Ovary (tissue), 9 donors: ENCODE measurements around the gene ADAMTSL3. TPM values are rescaled to one million over a fixed set of nuclear protein-coding genes. Genes with fewer than 3 reads are reported as not detected.

Experiments used
- DNase-seq, 5 donors: peaks; one replicate each; pipeline ENCODE4 v3.0.0-alpha.2; 2019 to 2020
- H3K27ac ChIP-seq, 2 donors: fragments of 200-600 bp; one replicate each; pipeline versions ENCODE4 v1.5.1 to v1.8.0; 2019 to 2022
- H3K27me3 ChIP-seq: fragments of 200-600 bp; one replicate; pipeline ENCODE4 v1.8.0; 2022
- H3K36me3 ChIP-seq: fragments of 200-600 bp; sonication (generic); one replicate; pipeline ENCODE4 v1.5.1; 2019
- H3K4me1 ChIP-seq: one replicate; pipeline ENCODE4 v1.8.1; 2013; ENCODE audit warnings: mild to moderate bottlenecking, moderate library complexity; ENCODE audit not compliant: insufficient read depth
- H3K4me3 ChIP-seq: fragments of 200-600 bp; sonication (generic); one replicate; pipeline ENCODE4 v1.5.1; 2017
- H3K9me3 ChIP-seq, 2 donors: fragments of 200-600 bp in 1 of 2; sonication (generic) in 1 of 2; one replicate each; pipeline versions ENCODE4 v1.5.1 to v1.8.1; 2013 to 2019; ENCODE audit warnings: mild to moderate bottlenecking in 1 of 2, moderate library complexity in 1 of 2
- EP300 ChIP-seq: sonication (generic); formaldehyde crosslinking; IDR thresholded peaks from one replicate; pipeline ENCODE4 v1.6.1; 2017; ENCODE audit warnings: antibody characterized with exemption
- POLR2A ChIP-seq: fragments of 450-650 bp; IDR thresholded peaks from one replicate; pipeline ENCODE4 v1.6.1; 2017; ENCODE audit warnings: antibody characterized with exemption, mild to moderate bottlenecking, moderate library complexity
- WGBS, 3 donors: extraction: QIAGEN DNeasy Blood & Tissue Kit in 1 of 3; methylation state at CpG; one replicate each; pipeline versions ENCODE4 v1.1.5 to v1.1.7; 2013 to 2017; 5-methylcytosine and 5-hydroxymethylcytosine counted together
- intact Hi-C, 4 donors: fragments of 100-400 bp; cut with DNase I; formaldehyde crosslinking; loops; one replicate each; pipeline versions ENCODE4 v1.11.0 to v1.15.1; 2022 to 2023
- polyA plus RNA-seq, 2 donors: library from polyadenylated mRNA; stranded (reverse); fragments of 200-250 nt in 1 of 2; fragments of 350-450 nt in 1 of 2; fragmentation: Illumina TruSeq in 1 of 2; extraction: RNeasy Lipid Tissue Mini Kit (QIAGEN cat#74804) in 1 of 2; gene quantifications; one replicate each; pipeline ENCODE4 v1.2.3, GENCODE V29; 2013 to 2014
- total RNA-seq, 7 donors: library from RNA; depleted of rRNA in 2 of 7; stranded (reverse); fragments of >200 nt in 2 of 7; fragmentation: NEBNext Ultra II Directional in 3 of 7; extraction: Animal tissue kit (Norgen Biotek cat#: 25700) in 3 of 7; gene quantifications; one replicate each; pipeline versions ENCODE4 v1.1.0 to v1.2.4, GENCODE V29; 2016 to 2023
- TF ChIP-seq, protein P1 (sequence below), 3 donors: fragments of 450-650 bp in 2 of 3; fragments of 200-600 bp in 1 of 3; IDR thresholded peaks; one replicate each; pipeline versions ENCODE4 v1.5.1 to v1.8.0; 2016 to 2022; ENCODE audit warnings: antibody characterized with exemption in 3 of 3, mild to moderate bottlenecking in 1 of 3
- donor health status: DM: no; HTN: no; CAD: no; lungs with moderate emphysema.
- donor health status: DM: no; HTN: no; CAD: no.
- donor health status: Bipolar disorder and iron deficiency.
- donor health status: DM: yes; HTN: yes; CAD: no.
- donor health status: DM: no; HTN: no; CAD: no.
- donor health status: DM: yes; HTN: yes; CAD: no.

ADAMTSL3 gene
- total and polyA plus RNA-seq, 9 donors: 0.96 to 9.0 (median 3.7) TPM

- no peaks in the 10 kb centered on the region for H3K9me3 ChIP-seq
- H3K36me3 ChIP-seq: no peaks in the 10 kb centered on the region
- TF ChIP-seq EP300: no peak
- TF ChIP-seq, protein P1, sequence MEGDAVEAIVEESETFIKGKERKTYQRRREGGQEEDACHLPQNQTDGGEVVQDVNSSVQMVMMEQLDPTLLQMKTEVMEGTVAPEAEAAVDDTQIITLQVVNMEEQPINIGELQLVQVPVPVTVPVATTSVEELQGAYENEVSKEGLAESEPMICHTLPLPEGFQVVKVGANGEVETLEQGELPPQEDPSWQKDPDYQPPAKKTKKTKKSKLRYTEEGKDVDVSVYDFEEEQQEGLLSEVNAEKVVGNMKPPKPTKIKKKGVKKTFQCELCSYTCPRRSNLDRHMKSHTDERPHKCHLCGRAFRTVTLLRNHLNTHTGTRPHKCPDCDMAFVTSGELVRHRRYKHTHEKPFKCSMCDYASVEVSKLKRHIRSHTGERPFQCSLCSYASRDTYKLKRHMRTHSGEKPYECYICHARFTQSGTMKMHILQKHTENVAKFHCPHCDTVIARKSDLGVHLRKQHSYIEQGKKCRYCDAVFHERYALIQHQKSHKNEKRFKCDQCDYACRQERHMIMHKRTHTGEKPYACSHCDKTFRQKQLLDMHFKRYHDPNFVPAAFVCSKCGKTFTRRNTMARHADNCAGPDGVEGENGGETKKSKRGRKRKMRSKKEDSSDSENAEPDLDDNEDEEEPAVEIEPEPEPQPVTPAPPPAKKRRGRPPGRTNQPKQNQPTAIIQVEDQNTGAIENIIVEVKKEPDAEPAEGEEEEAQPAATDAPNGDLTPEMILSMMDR (IDR thresholded peaks at IDR 0.05): no peak
- TF ChIP-seq POLR2A: no peak
- intact Hi-C loops: no loop called here
- no peak for DNase-seq
- H3K27ac ChIP-seq: peak overlapping the region in 1 of 2 donors; percentile 29
- no peak overlapping the region for H3K4me3 ChIP-seq
- no peaks in the 10 kb centered on the region for H3K27me3 ChIP-seq
- H3K4me1 ChIP-seq: peaks cover 2% of the 10 kb centered on the region
These were observed 276.7 kb downstream of the ADAMTSL3 start for GRCh38 chr15:83930392-83931212.

GRCh38 chr15:83935774-83936173, 281.9 kb downstream of the ADAMTSL3 start:
- TF ChIP-seq POLR2A (no peak), EP300 (no peak)
- TF ChIP-seq, protein P1 (IDR thresholded peaks at IDR 0.05): no peak
- Histone ChIP-seq H3K27me3 (no peaks in the 10 kb centered on the region), H3K4me3 (no peak overlapping the region), H3K9me3 (no peaks in the 10 kb centered on the region), H3K36me3 (no peaks in the 10 kb centered on the region), H3K27ac (no peak overlapping the region), H3K4me1 (peaks cover under 1% of the 10 kb centered on the region)
- WGBS, 3 donors: 97 to 98% (median 98%) methylated on average over 1 of the region's 1 CpG
- no peak for DNase-seq
- intact Hi-C loops: no loop called here

- intact Hi-C loops: no loop called here
- Histone ChIP-seq H3K27me3 (no peaks in the 10 kb centered on the region), H3K9me3 (no peaks in the 10 kb centered on the region), H3K27ac (no peak overlapping the region), H3K36me3 (no peaks in the 10 kb centered on the region), H3K4me1 (no peaks in the 10 kb centered on the region), H3K4me3 (no peak overlapping the region)
- no peak for TF ChIP-seq POLR2A
- no peak for TF ChIP-seq EP300
- TF ChIP-seq, protein P1 (IDR thresholded peaks at IDR 0.05): no peak
- DNase-seq: no peak
- 86 to 88% (median 87%) methylated on average over 4 of the region's 4 CpGs for WGBS, 3 donors
These were observed 286.2 kb downstream of the ADAMTSL3 start for GRCh38 chr15:83940136-83940535.

DNA sequence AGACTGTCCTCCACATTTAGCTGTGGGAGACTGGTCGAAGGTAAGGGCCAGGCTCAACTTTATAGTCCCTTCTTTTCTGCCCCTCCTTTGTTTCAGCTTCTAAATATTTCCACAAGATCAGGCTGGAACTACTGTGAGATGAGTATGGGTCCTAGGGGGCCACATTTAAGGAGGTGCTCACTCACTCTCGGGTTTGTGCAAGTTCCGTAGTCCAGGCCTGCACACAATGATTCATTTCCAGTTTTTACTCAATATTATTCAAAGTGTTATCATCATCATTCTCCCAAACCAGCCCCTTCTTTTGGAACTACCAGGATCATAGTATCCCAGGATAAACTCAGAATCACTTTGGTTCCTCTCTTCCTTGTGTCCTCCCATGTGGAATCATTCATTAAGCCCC, 289.1 kb downstream of the ADAMTSL3 start:
- TF ChIP-seq, protein P1 (IDR thresholded peaks at IDR 0.05): no peak
- TF ChIP-seq EP300 (no peak), POLR2A (no peak)
- WGBS, 3 donors: 88 to 92% (median 91%) methylated on average over 3 of the region's 3 CpGs

More for the DNA sequence above, 289.1 kb downstream of the ADAMTSL3 start:
- no peaks in the 10 kb centered on the region for H3K4me1 ChIP-seq
- intact Hi-C loops: no loop called here
- no peaks in the 10 kb centered on the region for H3K9me3 ChIP-seq
- H3K36me3 ChIP-seq: no peaks in the 10 kb centered on the region
- no peaks in the 10 kb centered on the region for H3K27me3 ChIP-seq
- H3K4me3 ChIP-seq: no peak overlapping the region
- no peak for DNase-seq
- H3K27ac ChIP-seq: no peak overlapping the region
